ENCODE measurements around the gene OPHN1.

- TF ChIP-seq STAT1 (IDR thresholded peaks at IDR 0.05; ENCODE audit: unreplicated experiment) (no peak), EZH2 (IDR thresholded peaks at IDR 0.05; ENCODE audit: low read depth, unreplicated experiment) (no peak), CTCF (conservative IDR thresholded peaks at IDR 0.05; ENCODE audit: low read depth in 2 of 2) (no peak), POLR2AphosphoS5 (IDR thresholded peaks at IDR 0.05; ENCODE audit: low read depth) (no peak), REST (IDR thresholded peaks at IDR 0.05; ENCODE audit: unreplicated experiment) (no peak), NANOG (IDR thresholded peaks at IDR 0.05; ENCODE audit: borderline replicate concordance) (no peak), EZH2phosphoT487 (IDR thresholded peaks at IDR 0.05; ENCODE audit: unreplicated experiment) (no peak), JUNB (IDR thresholded peaks at IDR 0.05; ENCODE audit: unreplicated experiment) (no peak), ZNF462 (CRISPR knock-in tag; IDR thresholded peaks at IDR 0.05) (no peak), ZNF114 (CRISPR knock-in tag; IDR thresholded peaks at IDR 0.05) (no peak), CREB1 (CRISPR knock-in tag; IDR thresholded peaks at IDR 0.05; ENCODE audit: low read depth) (no peak)
Measured at GRCh38 chrX:68440442-68440841, 7.1 kb upstream of the OPHN1 start.
